GM18499 (cell line): ENCODE measurements around the gene BLOC1S3.

Source experiments
- ATAC-seq: cut with Tn5 transposase; IDR thresholded peaks from one replicate; pipeline ENCODE4 v1.9.1; 2021; ENCODE audit warnings: moderate number of reproducible peaks; ENCODE audit not compliant: insufficient read depth, unreplicated experiment

Gene BLOC1S3

DNA sequence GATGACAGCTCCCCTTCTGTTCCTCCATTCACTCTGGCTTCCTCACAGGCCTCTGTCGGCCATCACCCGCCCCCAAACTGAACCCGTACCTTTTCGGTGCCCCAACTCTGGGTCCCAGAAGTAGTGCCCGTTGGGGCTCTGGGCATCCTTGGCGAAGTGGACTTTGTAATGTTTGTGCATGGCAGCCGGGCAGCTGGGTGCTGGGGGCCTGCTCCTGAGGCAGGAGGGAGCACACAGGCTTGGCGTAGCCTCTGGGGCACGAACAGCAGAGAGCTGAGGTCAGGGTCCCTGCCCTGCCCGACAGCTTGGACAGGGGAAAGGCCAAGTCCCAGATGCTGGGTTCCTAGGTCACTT lies 18.6 kb upstream of the BLOC1S3 start:
- ATAC-seq: no peak

DNA sequence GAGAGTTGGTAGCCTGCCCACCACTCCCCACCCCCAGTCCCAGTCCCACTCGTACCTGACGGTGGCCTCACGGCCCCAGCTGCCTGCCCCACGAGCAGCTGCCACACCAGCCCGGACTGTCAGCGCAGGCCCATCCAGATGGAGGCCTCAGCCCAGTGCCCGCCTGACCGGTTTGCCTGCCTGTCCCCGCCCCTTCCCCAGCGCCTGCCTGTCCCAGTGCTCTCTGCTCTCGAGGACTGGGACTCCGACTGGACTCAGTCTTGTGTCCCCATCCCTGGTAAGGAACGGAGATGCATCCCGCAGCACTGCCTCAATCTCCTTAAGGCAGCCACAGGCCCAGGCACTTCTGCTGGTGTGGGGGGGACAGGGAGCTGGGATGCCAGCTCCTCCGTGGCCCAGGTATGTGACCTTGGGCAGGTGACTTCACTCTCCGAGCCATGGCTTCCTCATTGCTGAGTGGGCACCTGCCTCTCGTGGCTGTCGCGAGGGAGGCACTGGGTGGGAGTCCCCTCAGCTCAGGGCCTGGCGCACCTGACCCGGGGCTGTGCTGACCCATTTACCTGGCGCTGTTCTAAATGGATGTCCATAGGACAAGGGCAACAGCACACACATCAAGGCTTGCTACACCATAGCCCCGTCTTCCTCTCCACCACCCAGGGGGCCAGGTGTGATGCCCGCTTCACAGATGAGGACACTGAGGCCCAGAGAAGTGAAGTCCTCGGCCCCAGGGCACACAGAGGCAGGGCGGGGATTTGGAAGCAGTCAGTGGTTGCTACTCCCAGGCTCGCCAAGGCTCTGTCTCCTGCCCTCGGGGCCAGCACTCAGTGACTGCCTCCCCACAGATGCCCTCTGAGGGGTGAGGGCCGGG lies 17.5 kb upstream of the BLOC1S3 start, which contains the start of gene NKPD1:
TSS of gene NKPD1 (minus strand) at position 113 of the 868 bp plus-strand sequence. CDS start 832 bp downstream, outside the sequence.
- ATAC-seq: no peak

DNA sequence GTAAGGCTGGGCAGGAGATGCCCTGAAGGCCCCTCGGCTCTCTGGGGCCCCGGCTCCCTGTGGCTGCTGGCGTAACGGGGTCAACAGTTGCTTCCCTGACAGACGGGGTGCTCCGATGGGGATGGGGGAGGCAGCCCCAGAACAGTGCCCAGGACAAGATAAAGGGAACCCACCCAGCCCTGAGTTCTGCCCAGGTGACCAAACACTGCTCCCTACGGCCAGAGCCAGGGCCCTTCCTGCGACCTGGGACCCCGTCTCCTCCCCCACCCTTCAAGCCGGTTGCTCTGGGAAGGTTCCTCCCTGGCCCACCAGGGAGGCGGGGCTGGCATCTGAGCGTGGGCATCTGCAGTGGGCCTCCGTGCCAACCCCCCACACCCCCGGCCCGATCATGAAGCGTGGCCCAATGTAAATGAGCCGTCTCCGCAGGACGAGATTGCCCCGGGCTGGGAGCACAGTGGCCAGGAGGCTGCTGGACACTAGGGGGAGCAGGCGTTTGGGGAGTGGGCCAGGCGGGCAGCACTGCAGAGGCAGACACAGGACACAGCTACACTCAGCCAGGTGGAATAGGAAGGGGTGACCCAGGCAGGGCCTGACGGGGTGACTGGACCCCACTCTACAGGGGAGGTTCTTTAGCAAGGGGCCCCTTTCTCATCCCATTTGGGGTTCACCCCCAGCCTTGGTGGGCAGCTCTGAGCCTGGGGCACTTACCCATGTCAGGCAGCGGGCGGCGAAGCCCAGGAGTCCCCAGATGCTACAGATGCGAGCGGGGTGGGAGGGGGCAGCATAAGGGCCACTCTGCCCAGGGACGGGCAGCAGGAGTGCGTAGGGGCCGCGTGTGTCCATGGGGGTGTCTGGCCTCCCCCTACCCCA lies 16.6 kb upstream of the BLOC1S3 start:
- ATAC-seq: no peak

DNA sequence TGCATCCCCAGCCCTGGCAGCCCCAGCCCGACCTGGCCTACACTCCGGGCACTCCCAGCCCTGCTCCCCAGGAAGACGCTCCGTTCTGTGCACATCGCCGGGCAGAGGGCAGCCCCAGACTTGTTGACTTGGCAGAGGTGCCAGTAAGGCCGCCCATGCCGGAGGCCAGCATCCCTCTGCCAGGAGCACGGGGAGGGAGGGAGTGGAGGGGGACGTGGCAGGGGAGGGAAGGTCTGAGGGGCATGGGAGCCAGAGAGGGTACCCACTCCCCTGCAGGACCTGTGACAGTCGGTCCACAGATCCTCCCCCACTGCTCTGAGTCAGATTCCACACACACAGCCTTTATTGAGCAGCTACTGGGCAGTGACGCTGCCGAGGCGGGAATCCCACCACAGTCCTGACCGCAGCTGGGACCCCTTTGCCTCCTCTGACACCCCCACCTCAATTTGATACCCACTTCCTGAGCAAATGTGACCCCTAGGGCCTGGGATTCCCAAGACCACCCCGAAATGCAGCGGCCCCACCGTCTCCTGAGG lies 15.9 kb upstream of the BLOC1S3 start:
- no peak for ATAC-seq

DNA sequence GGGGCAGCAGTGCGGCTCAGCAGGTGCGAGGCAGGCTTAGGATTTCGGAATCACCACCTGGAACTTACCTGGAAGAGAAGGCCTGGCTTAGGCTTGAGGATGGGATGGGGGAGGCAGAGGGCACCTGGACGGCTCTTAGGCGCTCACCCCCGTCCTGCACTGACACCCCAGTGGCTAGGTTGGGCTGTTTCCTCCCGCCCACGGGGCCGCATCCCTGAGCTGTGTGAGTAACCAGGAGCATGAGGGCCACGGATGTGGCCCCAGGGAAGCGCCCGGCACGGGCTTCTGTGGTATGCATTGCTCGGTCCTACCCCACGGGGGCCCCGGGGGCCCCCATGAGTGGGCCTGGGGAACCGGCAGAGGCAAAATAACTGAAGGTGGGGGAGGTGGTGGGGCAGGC lies 15.4 kb upstream of the BLOC1S3 start:
- ATAC-seq: no peak

DNA sequence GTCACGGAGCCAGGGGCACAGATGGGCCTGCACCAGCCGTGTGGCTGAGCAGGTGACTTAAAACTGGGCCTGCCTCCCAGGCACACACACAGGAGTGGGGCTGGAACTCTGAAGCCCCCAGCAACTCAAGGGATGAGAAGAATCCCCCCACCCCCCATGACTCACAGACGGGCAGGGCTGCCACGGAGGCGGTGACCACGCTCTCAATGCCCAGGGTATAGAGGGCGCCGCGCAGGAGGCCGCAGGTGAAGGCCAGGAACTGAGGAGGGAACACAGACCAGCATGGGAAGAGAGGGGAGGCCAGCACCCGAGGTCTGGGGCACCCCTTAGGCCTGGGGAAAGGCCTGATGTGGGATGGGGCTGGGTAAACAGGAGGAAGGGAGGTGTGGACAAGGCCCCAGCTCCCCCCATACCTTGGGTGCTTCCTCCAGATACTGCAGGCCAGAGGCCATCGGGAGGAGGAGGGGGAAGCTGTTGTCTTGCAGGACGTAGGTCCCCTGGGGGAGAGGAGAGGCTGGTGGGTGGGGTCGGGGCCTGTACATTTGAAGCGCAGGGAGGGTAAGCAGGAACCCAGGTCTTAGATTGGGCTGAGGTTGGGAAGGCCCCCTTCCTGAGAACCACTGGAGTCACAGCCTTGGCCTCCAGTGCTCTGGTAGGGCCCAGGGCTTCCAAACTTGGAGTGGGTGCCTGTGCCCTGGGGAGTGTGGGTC lies 14.7 kb upstream of the BLOC1S3 start:
- ATAC-seq: no peak

DNA sequence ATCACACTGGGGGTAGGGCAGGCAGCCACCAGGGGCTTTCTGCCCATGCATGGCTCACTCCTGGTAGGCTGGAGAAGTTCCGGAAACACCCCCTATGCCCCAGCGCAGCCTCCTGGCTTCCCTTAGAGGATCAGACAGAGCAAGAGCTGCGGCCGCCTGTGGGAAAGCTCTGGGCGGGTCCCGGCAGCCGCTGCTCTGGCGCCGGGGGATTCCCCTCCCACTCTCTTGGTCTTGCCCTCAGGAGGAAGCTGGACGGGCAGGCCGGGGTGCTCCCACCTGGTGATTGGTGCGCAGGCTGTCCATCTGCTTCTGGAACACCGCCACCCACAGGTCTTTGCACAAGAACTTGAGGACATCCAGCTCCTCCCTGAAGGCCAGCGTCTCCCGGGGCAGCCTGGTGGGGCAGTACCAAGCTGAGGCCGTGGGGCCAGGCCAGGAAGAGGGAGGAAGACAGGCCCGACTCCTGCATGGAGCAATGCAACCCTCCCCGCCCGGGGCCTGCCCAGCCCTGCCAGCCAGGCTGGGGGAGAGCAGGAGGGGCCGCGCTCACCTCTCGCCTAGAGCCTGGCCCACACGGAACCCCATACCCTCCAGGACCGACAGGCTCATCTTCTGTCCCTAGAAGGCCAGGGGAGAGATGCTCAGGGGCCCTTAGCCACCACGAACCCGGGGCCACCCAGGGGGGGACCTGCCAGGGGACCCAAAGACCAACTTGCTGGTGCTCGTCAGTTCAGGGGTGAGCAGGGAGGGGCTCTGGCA lies 13.8 kb upstream of the BLOC1S3 start:
- ATAC-seq: no peak

DNA sequence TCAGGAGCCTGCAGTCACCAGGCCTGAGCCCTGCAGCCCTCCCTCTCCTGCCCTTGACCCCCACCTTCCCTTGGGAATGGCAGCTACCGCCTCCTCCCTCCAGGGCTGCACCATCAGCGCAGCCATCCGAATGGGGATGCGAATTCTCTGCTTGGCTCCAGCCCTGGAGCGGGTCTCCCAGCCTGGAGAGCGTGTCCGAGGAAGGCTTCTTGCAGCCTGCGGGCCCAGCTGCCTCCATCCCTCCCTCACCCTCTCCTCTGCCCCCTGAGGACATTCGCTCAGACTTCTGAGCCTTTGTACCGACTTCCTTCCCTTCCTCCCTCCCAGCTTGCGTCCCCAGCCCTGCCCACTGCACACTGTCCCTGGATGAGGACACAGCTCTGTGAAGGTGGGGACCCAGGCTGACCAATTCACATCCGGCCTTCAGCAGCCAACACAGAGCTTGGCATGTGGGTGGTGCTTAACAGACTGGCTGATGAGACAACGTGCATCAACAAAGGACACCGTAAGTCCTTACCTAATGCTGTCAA lies 11.8 kb upstream of the BLOC1S3 start:
- no peak for ATAC-seq

DNA sequence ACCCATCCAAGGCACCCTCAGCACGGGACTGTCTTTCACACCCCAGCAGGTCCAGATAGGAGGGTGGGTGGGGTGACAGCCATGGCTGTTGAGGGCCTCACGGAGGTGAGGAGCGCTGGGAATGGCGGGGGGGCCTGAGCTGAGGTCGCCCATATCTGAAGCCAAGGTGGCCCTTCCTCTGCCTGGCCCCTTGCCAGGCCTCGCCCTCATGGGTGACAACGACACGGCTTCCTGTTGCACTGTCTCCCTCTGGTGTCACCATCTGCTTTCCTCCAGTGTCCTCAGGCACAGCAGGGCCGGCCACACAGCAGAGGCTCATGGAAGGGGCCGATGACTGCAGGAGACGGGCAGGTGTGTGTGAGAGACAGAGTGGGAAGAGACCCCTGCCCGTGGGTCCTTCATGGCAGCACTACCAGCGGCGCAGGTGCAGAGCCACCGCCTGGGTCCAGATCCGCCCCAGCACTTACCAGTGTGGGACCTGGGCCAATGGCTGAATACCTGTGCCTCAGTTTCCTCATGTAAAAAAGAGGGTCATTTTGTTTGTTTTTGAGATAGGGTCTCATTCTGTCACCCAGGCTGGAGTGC lies 9.7 kb upstream of the BLOC1S3 start:
- ATAC-seq: no peak

DNA sequence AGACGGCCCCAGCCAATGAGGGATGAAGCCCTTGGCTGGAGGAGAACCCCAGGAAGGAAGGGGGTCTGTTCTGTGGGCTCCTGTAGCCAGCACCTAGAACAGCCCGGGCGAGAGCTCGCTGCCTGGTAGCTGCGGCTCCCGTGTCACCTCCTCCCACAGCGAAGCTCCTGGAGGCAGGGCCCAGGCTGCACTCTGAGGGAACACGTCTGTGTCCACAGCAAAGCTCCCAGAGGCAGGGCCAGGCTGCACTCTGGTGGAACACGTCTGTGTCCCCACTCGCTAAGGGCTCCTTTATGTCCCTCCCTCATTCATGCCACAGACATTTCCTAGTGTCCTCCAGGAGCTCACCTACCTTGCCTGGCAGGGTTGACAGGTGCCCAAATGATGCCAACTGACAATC lies 9.0 kb upstream of the BLOC1S3 start:
- no peak for ATAC-seq

DNA sequence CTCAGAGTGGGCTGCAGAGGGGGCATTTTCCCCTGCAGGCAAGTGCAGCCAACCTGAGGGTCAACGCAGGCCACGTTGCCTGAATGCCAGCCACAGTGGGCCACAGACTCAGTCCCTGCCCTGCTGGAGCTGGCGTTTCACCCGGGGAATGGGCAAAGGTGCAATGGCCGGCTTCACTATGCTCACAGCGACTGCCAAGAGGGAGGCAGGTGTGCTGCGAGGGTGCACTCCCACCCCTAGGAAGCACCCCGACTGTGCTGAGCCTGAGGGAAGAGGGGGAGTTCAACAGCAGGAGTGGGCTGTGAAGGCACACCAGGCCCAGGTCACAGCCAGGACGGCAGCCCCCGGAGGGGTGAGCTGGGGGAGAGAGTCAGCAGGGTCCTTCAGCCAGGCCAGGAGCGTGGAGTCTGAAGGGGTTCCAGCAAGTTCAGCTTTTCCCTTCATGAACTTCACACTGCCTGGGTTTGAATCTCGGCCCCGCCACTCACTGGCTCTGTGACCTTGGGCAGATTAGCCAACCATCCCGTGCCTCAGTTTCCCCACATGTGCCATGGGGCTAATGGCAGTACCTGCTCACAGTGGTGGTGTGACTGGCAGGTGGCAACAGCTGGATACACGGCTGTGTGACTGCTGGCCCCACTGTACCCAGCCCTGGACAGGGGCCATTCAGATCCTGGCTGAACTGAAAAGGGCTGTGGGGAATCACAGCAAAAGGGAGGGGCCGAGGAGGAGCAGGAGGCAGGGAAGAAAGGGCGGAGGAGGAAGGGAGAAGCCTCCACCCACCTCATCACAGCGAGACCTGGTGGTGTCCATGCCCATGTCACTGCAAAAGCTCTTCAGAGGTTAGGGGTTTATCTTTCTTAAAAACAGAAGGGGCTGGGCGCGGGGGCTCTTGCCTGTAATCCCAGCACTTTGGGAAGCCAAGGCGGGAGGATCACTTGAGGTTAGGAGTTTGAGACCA lies 8.2 kb upstream of the BLOC1S3 start:
- ATAC-seq: no peak

DNA sequence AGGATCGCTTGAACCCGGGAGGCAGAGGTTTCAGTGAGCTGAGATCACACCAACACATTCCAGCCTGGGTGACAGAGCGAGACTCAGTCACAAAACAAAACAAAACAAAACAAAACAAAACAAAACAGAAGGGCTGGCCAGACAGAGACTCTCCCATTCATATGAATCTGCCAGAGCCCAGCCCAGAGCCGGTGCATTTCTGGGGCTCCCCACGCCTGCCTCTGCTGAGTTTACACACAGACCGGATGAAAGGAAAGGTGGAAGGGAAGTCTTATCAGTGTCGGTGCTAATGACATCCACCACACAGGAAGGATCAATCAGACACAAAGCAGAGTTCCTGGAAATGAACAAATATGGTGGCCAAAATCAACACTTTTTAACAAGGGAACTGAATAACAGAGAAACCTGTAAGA lies 7.4 kb upstream of the BLOC1S3 start:
- no peak for ATAC-seq

DNA sequence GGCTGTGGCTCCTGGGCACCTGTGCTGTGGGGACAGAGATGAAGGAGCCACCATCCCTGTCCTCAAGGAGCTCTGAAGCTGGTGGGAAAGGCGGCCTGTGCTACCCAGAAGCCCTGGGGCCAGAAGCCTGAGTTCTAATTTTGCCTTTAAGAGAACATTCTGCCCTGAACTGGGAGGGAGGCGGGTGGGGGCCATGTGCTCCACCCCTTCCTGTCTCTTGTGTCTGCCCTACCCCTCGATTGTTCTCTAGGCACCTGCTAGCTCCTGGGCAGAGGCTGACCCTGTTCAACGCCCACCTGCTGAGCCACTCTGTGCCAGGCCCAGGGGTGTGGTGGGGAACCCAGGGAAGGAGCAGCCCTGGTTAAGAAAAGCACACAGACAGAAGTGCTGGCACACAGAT lies 6.4 kb upstream of the BLOC1S3 start:
- no peak for ATAC-seq

DNA sequence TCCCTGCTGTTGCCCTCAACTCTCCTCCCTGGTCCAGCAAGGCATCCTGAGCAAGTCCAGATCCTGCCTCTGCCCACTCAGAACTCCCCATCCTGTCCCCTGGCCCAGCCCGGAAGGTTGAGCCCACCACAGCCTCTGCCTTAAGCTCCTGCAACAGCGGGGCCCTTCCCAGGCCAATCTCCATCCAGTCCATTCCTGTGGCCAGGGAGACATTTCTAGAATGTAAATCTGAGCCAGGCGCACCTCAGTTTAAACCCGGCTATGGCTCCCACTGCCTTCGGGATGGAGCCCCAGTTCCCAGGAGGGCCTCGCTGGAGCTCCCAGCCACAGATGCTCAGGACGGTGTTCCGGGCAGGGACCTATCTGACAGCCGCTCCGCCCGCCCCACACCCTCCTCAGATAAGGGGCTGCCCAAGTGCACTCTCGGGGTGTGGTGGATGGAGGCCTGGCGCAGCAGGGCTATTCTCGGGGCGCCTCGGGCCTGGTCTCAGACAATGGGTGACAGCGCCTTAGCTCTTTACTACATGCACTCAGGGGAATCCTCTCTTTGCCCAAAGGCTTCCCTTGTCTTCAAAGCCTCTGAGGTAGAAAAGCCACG lies 5.9 kb upstream of the BLOC1S3 start:
- ATAC-seq: no peak

DNA sequence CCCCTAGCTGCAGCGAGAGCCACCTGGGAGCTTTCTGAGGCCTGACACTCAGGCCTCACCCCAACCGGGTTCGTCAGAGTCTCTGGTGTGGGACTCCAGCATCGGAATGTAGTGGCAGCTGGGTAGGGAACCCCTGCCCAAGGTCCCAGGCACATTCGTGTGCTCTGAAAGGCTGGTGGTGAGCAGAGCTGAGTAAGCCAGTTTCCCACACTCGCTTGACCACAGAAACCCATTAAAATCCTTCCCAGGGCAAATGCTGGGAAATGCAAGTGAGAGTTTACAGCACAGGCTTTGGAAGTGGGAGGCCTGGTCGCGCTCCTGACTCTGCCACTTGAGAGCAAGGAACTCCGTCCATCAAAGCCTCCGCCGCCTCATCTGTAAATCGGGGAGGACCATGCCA lies 4.8 kb upstream of the BLOC1S3 start:
- ATAC-seq: no peak

DNA sequence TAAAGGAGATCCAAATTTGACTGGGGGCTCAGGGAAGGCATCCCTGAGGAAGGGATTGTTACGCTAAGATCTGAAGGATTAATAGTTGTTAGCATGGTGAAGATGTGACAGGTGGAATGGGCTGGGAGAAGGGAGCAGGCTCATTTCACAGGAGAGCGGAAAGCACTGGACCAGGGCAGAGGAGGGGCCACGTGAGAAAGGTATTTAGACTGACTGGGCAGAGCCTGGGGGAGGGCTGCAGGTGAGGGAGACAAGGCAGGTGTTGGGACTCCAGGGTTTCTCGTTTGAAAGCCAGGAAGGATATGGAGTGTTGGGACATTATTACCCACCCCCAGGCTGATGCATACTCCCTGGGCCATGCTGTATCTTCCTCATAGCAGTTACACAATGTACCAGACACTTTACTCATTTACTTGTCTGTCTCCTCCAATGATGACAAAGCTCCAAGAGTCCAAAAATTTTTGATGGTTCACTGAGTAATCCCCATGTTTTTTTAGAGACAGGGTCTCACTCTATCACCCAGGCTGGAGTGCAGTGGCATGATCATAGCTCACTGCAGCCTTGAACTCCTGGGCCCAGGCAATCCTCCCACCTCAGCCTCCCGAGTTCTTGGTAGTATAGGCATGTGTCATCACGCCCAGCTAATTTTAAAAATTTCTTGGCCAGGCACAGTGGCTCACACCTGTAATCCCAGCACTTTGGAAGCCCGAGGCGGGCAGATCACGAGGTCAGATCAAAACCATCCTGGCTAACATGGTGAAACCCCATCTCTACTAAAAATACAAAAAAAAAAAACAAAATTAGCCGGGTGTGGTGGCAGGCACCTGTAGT lies 2.9 kb upstream of the BLOC1S3 start:
- no peak for ATAC-seq

DNA sequence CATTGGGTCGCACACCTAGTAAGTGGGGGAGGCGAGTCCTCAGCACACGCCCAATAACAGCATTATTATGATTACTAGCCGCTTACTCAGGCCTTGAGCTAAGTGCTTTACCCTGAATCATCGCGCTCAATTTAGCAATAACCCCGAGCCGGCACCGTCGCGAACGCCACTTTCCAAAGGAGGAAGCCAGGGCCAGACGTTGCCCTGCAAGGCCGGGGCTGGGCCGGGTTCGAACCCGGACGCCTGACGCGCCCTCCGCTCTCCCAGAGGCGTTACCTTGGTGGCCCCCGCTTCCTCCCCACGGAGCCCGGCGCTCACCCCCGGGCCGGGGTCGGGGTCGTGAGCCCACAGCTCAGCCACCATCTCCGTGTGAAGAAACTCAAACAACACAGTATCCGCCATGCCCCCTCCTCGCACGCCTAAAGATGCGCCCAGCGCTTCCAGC lies 745 bp upstream of the BLOC1S3 start, which contains the start of gene TRAPPC6A:
TSS of gene TRAPPC6A (minus strand) at position 421 of the 445 bp plus-strand sequence. CDS start at position 402, 19 bp downstream.
- ATAC-seq: peak; percentile 2
